OCI-LY1 (cell line): ENCODE data around the gene EIF2B1.

Experiments used
- H2AFZ ChIP-seq: fragments of 200-600 bp; sonication (generic), shearing (Covaris generic); 2 replicates; pipeline ENCODE4 v1.6.0; 2014; ENCODE audit warnings: antibody characterized with exemption, mild to moderate bottlenecking, low read length
- H3F3A ChIP-seq: fragments of 200-600 bp; sonication (generic), shearing (Covaris generic); 2 replicates; pipeline ENCODE4 v1.6.0; 2014; ENCODE audit warnings: mild to moderate bottlenecking, antibody characterized with exemption, low read length, moderate library complexity; ENCODE audit not compliant: insufficient read depth
- H3K27ac ChIP-seq: fragments of 200-600 bp; sonication (generic); 2 replicates; pipeline ENCODE4 v1.5.1; 2014; ENCODE audit warnings: low read length, mixed run types, mild to moderate bottlenecking, low read depth; ENCODE audit not compliant: poor library complexity, severe bottlenecking
- H3K27me3 ChIP-seq: fragments of 200-600 bp; sonication (generic); 2 replicates; pipeline ENCODE4 v1.6.0; 2014; ENCODE audit warnings: antibody characterized with exemption, mild to moderate bottlenecking, low read length, moderate library complexity; ENCODE audit not compliant: insufficient read depth
- H3K36me3 ChIP-seq: fragments of 200-600 bp; sonication (generic); 2 replicates; pipeline ENCODE4 v1.6.1; 2014; ENCODE audit warnings: mild to moderate bottlenecking, antibody characterized with exemption, low read length, moderate library complexity, mixed read lengths; ENCODE audit not compliant: insufficient read depth
- H3K4me1 ChIP-seq: fragments of 200-600 bp; sonication (generic); 2 replicates; pipeline ENCODE4 v1.5.1; 2014; ENCODE audit warnings: mild to moderate bottlenecking, low read length, moderate library complexity; ENCODE audit not compliant: insufficient read depth, severe bottlenecking
- H3K4me2 ChIP-seq: fragments of 200-600 bp; sonication (generic), shearing (Covaris generic); 2 replicates; pipeline ENCODE4 v1.6.1; 2014; ENCODE audit warnings: low read length
- H3K4me3 ChIP-seq: fragments of 200-600 bp; sonication (generic); 2 replicates; pipeline ENCODE4 v1.5.1; 2014; ENCODE audit warnings: low read length, low read depth, mild to moderate bottlenecking, mixed read lengths; ENCODE audit not compliant: poor library complexity, severe bottlenecking
- H3K79me2 ChIP-seq: fragments of 200-600 bp; shearing (Covaris generic); 2 replicates; pipeline ENCODE4 v1.6.1; 2016; ENCODE audit warnings: mixed run types, low read length, mixed read lengths; ENCODE audit not compliant: insufficient read depth
- H3K9ac ChIP-seq: fragments of 200-600 bp; sonication (generic), shearing (Covaris generic); 2 replicates; pipeline ENCODE4 v1.6.1; 2014; ENCODE audit warnings: mild to moderate bottlenecking, low read length, mixed read lengths
- H3K9me2 ChIP-seq: fragments of 200-600 bp; sonication (generic), shearing (Covaris generic); 2 replicates; pipeline ENCODE4 v1.6.1; 2014; ENCODE audit warnings: low read depth, mild to moderate bottlenecking, low read length, mixed read lengths
- H3K9me3 ChIP-seq: fragments of 200-600 bp; shearing (Covaris generic); 2 replicates; pipeline ENCODE4 v1.6.1; 2014; ENCODE audit warnings: low read length, mixed read lengths
- H4K20me1 ChIP-seq: fragments of 200-600 bp; sonication (generic), shearing (Covaris generic); 2 replicates; pipeline ENCODE4 v1.6.0; 2016; ENCODE audit warnings: mild to moderate bottlenecking, low read length; ENCODE audit not compliant: insufficient read depth
- CTCF ChIP-seq: fragments of 200-600 bp; sonication (generic), shearing (Covaris generic); IDR thresholded peaks from 2 replicates; pipeline ENCODE4 v1.5.1; 2017; ENCODE audit warnings: mild to moderate bottlenecking, antibody characterized with exemption, low read length, moderate library complexity, mixed read lengths
- EZH2 ChIP-seq: fragments of 200-600 bp; sonication (generic), shearing (Covaris generic); IDR thresholded peaks from 2 replicates; pipeline ENCODE4 v1.8.0; 2017; ENCODE audit warnings: borderline replicate concordance, mixed run types, mild to moderate bottlenecking, antibody characterized with exemption, low read length, moderate library complexity, mixed read lengths

Gene EIF2B1

GRCh38 chr12:123654129-123654701, 20.7 kb upstream of the EIF2B1 start:
- H4K20me1 ChIP-seq: no peaks in the 10 kb centered on the region
- H3K9me2 ChIP-seq: no peaks in the 10 kb centered on the region
- H2AFZ ChIP-seq: no peak overlapping the region
- H3K4me1 ChIP-seq: peaks cover 20% of the 10 kb centered on the region
- H3K9me3 ChIP-seq: no peaks in the 10 kb centered on the region
- H3F3A ChIP-seq: no peaks in the 10 kb centered on the region
- peaks cover 64% of the 10 kb centered on the region for H3K36me3 ChIP-seq
- no peaks in the 10 kb centered on the region for H3K27me3 ChIP-seq
- TF ChIP-seq CTCF (no peak), EZH2 (no peak)
- H3K79me2 ChIP-seq: no peaks in the 10 kb centered on the region
- no peak overlapping the region for H3K4me3 ChIP-seq
- no peak overlapping the region for H3K4me2 ChIP-seq
- no peak overlapping the region for H3K27ac ChIP-seq
- H3K9ac ChIP-seq: no peak overlapping the region

- Histone ChIP-seq H3K9me2 (no peaks in the 10 kb centered on the region), H3K4me2 (no peak overlapping the region), H3K36me3 (peaks cover 80% of the 10 kb centered on the region), H3K27ac (no peak overlapping the region), H3K4me3 (no peak overlapping the region), H3K9ac (no peak overlapping the region), H3F3A (no peaks in the 10 kb centered on the region), H3K4me1 (no peaks in the 10 kb centered on the region), H4K20me1 (no peaks in the 10 kb centered on the region), H3K27me3 (no peaks in the 10 kb centered on the region), H2AFZ (no peak overlapping the region), H3K9me3 (no peaks in the 10 kb centered on the region), H3K79me2 (0 out of 2 replicates have a peak, but pooled peaks cover under 1% of the 10 kb centered on the region)
- TF ChIP-seq EZH2 (no peak), CTCF (no peak)
Observed at GRCh38 chr12:123648401-123648800, 14.9 kb upstream of the EIF2B1 start.

GRCh38 chr12:123645878-123646277, 12.4 kb upstream of the EIF2B1 start:
- Histone ChIP-seq H3K79me2 (0 out of 2 replicates have a peak, but pooled peaks cover 4% of the 10 kb centered on the region), H3K9ac (no peak overlapping the region), H2AFZ (no peak overlapping the region), H3F3A (no peaks in the 10 kb centered on the region), H3K27ac (no peak overlapping the region), H3K4me2 (no peak overlapping the region), H3K9me2 (no peaks in the 10 kb centered on the region), H3K4me3 (no peak overlapping the region), H3K27me3 (no peaks in the 10 kb centered on the region), H4K20me1 (no peaks in the 10 kb centered on the region), H3K4me1 (no peaks in the 10 kb centered on the region), H3K36me3 (peaks cover 70% of the 10 kb centered on the region; the same call in 1 of the 2 replicates), H3K9me3 (no peaks in the 10 kb centered on the region)
- no peak for TF ChIP-seq EZH2
- TF ChIP-seq CTCF: no peak
